Lower leg skin (tissue), 4 donors: ENCODE data around the gene MRPL9. TPM values are rescaled to one million over a fixed set of nuclear protein-coding genes. Genes with fewer than 3 reads are reported as not detected.

Source experiments
- DNase-seq, 2 donors: peaks; one replicate each; pipeline ENCODE4 v3.0.0-alpha.2; 2019; ENCODE audit warnings: low spot score in 2 of 2
- H3K4me3 ChIP-seq: fragments of 200-600 bp; sonication (generic); 2 replicates; pipeline ENCODE4 v1.5.1; 2017; ENCODE audit warnings: mild to moderate bottlenecking, low read depth; ENCODE audit not compliant: poor library complexity, severe bottlenecking
- POLR2A ChIP-seq, 2 donors: fragments of 450-650 bp; IDR thresholded peaks; one replicate each; pipeline ENCODE4 v1.6.1; 2016 to 2017; ENCODE audit warnings: antibody characterized with exemption in 2 of 2, mild to moderate bottlenecking in 1 of 2, moderate library complexity in 1 of 2
- WGBS, 2 donors: methylation state at CpG; one replicate each; pipeline ENCODE4 v1.1.5; 2018; 5-methylcytosine and 5-hydroxymethylcytosine counted together
- intact Hi-C: fragments of 100-400 bp; cut with DNase I; formaldehyde crosslinking; loops from one replicate; pipeline ENCODE4 v1.15.0; 2023; ENCODE audit warnings: low total_unique reads
- total RNA-seq, 4 donors: library from RNA; depleted of rRNA; stranded (reverse); fragments of >200 nt; gene quantifications; one replicate each; pipeline ENCODE4 v1.1.0, GENCODE V29; 2016
- TF ChIP-seq, protein P1 (sequence below), 3 donors: fragments of 450-650 bp; IDR thresholded peaks; one replicate each; pipeline ENCODE4 v1.5.1; 2016; ENCODE audit warnings: antibody characterized with exemption in 3 of 3, mild to moderate bottlenecking in 3 of 3, moderate library complexity in 2 of 3

Gene MRPL9
- total RNA-seq, 4 donors from 2014 or later: 48.8 to 112 (median 66.4) TPM

DNA sequence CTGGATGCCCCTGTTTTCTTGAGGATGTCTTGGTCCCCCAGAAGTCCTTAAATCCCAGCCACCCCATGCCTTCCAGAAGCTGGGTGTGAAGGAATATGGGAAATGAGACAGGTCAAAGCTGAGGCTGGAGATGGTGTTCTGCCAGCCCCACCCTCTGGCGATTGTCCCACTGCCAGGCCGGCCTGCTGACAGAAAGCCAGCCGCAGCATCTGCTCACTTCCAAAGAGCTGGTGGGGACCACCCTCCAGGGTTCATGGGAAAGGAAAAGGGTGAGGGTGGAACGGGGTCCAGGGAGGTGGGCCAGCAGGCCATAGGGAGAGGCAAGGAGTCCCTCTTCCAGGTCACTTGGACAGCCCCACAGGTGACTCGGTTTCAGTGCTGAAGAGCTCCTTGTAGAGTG lies 43.8 kb upstream of the MRPL9 start:
- peak in 1 of 2 donors; percentile 64 for DNase-seq
- no peak for TF ChIP-seq POLR2A (IDR thresholded peaks at IDR 0.05)
- TF ChIP-seq, protein P1, sequence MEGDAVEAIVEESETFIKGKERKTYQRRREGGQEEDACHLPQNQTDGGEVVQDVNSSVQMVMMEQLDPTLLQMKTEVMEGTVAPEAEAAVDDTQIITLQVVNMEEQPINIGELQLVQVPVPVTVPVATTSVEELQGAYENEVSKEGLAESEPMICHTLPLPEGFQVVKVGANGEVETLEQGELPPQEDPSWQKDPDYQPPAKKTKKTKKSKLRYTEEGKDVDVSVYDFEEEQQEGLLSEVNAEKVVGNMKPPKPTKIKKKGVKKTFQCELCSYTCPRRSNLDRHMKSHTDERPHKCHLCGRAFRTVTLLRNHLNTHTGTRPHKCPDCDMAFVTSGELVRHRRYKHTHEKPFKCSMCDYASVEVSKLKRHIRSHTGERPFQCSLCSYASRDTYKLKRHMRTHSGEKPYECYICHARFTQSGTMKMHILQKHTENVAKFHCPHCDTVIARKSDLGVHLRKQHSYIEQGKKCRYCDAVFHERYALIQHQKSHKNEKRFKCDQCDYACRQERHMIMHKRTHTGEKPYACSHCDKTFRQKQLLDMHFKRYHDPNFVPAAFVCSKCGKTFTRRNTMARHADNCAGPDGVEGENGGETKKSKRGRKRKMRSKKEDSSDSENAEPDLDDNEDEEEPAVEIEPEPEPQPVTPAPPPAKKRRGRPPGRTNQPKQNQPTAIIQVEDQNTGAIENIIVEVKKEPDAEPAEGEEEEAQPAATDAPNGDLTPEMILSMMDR (IDR thresholded peaks at IDR 0.05): no peak
- intact Hi-C loops: no loop called here
- WGBS, 2 donors: 71 to 73% methylated on average over 5 of the region's 5 CpGs
- H3K4me3 ChIP-seq: no peak overlapping the region

DNA sequence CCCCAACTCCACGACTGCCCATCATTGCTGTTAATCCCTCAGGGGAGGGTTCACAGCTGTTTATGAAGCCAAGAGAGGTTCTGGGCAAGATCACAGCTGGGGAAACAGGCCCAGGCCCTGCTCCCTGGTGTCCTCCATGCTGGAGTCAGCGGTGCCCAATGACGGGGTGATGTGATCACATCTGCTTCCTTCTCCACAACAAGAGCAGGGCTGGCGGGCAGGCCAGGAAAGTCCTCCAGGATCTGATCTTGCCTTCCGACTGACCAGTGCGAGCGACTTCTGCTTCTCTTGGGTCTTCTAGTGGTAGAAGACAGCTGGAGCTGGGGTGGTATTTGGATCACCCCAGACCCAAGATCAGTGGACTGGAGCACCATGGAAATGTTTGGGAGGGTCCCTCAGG lies 42.9 kb upstream of the MRPL9 start:
- no peak overlapping the region for H3K4me3 ChIP-seq
- DNase-seq: peak in 1 of 2 donors; percentile 79
- intact Hi-C loops: no loop called here
- 86 to 91% methylated on average over 7 of the region's 7 CpGs for WGBS, 2 donors
- no peak for TF ChIP-seq POLR2A (IDR thresholded peaks at IDR 0.05)
- TF ChIP-seq, protein P1 (IDR thresholded peaks at IDR 0.05): no peak

DNA sequence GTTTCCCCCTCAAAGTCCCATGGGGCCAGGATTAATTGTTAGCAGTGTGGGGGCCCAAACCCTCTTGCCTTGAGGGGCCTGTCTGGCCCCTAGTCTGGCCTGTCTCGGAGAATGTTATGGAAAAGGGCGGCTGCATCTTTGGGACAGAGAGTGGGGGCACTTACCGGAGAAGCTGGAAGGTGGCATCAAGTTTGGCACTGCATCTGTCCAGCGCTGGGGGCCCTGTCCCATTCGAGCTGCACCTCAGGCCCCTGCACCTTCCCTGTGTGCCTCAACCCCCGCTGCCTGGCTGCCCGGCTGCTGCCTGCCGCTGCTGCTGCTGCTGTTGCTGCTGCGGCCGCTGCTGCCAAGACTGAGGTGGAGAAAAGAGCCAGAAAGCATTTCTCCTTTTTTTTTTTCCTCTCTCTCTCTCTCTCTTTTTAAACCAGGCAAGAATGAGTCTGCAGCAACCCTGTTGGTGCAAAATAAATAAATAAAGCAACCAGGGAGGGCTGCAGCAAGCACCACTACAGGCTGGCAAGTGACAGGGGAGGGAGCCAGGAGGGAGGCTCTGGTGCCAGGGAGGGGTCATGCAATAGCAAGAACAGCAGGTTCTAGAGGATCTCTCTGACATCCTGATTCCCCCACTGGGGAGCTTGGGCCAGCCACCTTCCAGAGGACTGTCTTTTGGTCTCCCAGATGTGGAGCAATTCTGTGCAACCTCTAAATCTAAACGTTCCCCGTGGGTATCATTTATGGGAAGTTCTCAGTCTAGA lies 41.9 kb upstream of the MRPL9 start, which contains the start of gene LINGO4:
Gene LINGO4, minus strand, starts transcription at position 354 of the 755 bp plus-strand sequence. CDS start 2,715 bp downstream, outside the sequence.
- 58 to 70% methylated on average over 12 of the region's 12 CpGs for WGBS, 2 donors
- intact Hi-C loops: no loop called here
- no peak for TF ChIP-seq POLR2A (IDR thresholded peaks at IDR 0.05)
- TF ChIP-seq, protein P1 (IDR thresholded peaks at IDR 0.05): no peak
- DNase-seq: peak in 1 of 2 donors; percentile 80
- no peak within 1 kb of the TSS for H3K4me3 ChIP-seq

DNA sequence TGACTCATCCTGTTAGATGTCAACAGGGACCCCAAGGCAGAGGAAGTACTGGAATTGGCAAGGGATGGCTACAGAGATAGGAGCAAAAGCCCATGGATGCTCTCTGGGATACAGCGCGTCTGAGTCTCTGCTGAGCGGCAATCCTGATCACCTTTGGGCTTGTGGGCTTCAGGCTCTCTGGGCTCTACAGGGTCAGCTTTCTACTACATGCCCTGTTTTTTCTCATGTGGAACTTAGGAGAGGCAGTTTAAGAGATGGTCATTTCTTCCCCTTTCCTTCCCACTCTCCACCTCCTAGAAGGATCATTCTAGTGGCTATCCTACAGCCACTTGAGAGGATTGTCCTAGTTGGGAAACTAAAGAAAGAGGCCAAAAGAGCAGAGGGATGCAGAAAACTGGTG lies 40.6 kb upstream of the MRPL9 start:
- intact Hi-C loops: no loop called here
- TF ChIP-seq, protein P1 (IDR thresholded peaks at IDR 0.05): no peak
- TF ChIP-seq POLR2A (IDR thresholded peaks at IDR 0.05): no peak
- 90 to 100% methylated on average over 3 of the region's 3 CpGs for WGBS, 2 donors
- no peak for DNase-seq
- H3K4me3 ChIP-seq: no peak overlapping the region

DNA sequence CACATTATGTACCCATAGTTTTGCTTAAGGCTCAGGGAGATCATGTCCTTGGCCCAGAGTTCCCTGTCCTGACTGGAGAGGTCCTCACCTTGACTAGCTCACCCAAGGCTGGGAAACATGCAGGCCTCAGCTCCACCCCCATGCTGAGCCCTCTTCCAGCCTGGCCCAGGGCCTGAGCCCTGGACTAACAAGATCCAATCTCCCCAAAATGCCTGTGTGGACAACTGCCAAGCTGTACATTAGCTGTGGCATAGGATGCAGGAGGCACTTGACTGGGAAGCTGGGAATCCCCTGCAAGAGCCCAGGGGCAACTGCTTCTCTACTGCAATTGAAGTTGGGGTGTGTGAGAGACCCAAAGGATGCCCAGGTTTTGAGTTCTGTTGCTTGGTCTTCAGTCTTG lies 39.9 kb upstream of the MRPL9 start:
- intact Hi-C loops: no loop called here
- no peak for DNase-seq
- no peak overlapping the region for H3K4me3 ChIP-seq
- TF ChIP-seq POLR2A (IDR thresholded peaks at IDR 0.05): no peak
- TF ChIP-seq, protein P1 (IDR thresholded peaks at IDR 0.05): no peak
